GM18909 (cell line): ENCODE measurements around the gene A1BG.
"Not testable (repeated sequence)": the region's sequence is repeated elsewhere in the genome, so short reads cannot be mapped to it uniquely, and the experiment has no call there.

Source experiments
- ATAC-seq: cut with Tn5 transposase; IDR thresholded peaks from one replicate; pipeline ENCODE4 v1.9.1; 2021; ENCODE audit warnings: mild to moderate bottlenecking; ENCODE audit not compliant: unreplicated experiment, poor library complexity

Gene A1BG

DNA sequence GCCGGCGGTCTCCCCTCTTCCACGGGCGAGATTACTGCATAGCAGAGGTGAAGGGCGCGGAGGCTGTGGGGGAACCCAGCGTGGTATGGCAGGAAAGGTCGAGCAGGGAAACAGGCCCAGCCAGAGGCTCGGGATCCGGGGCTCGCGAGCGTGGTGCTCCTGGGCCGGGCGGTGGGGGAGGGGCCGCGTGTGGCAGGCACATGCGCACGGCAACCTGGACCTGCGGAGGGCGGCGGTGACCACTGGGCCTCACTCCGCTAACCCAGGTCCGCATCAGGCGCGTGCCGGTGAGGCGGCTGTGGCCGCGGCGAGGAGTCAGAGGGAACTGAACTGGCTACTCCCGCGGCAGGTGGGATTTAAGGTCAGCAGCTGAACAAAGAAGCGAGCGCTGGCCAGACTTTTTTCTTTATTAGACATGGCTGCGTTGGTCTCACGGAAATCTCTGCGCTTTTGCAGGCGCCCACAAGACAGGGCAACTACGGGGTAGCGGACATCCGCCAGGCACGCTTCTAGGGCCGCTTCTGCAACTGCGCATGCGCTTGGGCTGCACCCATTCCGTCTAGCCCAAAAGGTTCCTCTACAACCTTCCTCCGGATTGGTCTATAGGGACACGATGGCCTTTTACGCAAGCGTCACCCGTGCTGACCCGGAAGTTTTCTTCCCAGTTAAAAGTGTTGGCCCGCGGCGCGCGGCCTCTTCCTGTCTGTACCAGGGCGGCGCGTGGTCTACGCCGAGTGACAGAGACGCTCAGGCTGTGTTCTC lies 33.5 kb upstream of the A1BG start, which contains the start of gene RPS5:
RPS5 (plus strand) TSS at position 694 of the 762 bp plus-strand sequence. CDS start 869 bp downstream, outside the sequence.
- peak; percentile 86 for ATAC-seq

DNA sequence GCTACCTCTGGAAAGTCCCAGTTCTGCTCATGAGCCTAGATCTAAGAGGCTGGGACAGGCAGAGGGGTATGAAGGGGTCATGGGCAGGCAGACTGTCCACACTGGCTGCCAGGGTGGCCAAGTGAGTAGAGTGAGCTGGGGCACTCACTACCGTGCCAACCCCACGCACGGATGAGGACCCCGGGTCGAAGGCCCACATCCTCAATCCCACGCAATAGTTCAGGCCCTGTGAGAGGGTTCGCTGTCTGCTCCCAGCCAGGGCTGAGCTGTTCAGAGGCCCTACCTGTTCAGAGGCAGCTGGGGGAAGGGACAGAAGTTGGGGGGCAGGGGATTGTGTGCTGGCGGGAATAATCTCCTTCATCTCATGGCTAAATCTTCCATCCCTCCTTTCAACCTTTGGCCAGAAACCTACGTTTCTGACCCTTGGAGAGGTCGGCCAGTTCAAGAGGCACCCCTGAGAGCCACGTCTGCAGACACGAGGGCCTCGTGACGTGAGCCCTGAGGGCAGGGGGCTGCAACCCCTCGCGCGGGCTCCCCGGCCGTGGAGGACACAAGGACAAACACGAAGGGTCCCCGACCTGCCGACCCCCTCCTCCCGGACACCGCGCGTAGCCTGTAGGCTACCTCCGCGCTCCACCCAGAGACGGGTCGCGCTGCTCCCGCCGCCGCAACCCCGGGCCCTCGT lies 32.7 kb upstream of the A1BG start:
- peak; percentile 12 for ATAC-seq

DNA sequence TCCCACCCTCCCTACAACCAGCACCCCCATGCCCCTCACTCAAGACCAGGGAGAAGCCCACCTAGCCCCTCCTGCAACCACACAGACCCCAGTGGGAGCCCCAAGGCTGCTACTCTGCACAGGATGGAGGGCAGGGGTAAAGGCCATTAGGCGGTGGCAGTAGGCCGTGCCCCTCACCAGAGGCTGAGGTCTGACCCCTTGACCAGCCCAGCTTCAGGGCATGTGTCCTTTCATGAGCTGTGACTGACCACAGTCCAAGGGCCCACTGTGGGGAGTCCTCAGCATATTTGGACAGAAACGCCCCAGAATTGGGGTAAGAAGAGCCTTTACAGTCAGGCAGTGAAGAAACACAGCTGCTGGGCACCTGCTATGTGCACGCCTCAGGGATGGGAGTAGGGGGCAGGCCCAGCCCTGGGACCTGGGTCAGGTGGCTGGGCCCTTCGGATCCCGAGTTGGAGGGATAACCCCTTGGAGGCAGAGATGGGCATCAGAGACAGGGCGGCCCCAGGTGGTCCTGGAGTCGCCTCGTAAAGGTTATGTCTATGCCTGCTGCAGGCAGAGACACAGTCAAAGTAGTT lies 32.1 kb upstream of the A1BG start:
- ATAC-seq: no peak

DNA sequence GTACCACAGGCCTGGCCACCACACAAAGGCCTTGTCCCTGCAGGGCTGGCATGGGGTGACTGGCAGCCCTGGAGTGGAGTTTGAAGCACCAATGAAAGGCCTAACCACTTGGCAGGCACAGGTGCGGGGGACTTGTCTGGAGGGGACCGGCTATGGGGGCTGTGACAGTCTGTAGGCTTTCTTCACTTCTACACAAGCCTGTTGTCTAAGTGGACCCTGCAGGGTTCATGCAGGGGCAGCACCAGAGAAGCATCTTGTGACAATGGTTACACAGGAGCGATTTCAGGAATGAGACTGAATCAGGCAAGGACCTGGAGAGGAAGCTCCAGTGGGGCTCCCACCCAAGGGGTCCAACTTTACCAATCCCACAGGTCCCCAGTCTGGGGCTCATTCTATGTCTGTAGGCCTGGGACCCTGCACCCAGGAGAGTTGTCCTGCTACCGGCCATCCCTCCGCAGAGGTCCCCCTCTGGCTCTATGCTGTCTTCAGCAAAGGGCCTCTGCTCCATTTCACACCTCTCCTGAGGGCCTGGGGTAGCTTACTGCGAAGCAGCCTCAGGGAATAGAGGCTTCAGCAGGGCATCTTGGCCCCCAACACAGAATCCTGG lies 29.8 kb upstream of the A1BG start:
- ATAC-seq: no peak

DNA sequence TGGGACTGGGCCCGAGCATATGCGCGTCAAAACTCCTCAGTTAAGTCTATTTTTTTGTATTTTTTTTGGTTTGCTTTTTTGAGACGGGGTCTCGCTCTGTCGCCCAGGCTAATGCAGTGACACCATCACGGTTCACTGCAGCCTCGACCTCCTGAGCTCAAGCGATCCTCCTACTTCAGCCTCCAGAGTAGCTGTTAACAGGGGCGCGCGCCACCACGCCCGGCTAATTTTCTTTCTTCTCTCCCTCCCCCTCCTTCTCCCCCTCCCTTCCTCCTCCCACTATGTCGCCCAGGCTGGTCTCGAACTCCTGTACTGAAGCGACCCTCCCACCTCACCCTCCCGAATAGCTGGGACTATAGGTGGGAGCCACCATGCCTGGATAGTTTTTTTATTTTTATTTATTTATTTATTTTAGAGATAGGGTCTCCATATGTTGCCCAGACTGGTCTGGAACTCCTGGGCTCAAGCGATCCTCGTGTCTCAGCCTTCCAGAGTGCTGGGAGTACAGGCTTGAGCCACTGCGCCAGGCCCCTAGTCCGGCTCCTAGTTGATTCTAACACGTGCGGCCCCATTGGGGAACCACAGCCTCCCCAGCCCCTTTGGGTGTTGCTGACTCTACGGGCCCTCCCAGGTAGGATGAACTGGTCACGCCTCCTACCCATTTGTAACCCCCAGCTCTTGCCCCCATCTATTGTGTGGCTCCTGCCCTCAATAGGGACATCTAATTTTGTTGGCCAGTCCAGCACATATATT lies 28.3 kb upstream of the A1BG start:
- ATAC-seq: no peak

GRCh38 chr19:58380662-58381459 lies 27.6 kb upstream of the A1BG start, which contains the start of gene ZNF837:
Gene ZNF837, minus strand, starts transcription at chr19:58381030. Its CDS starts 11,698 bp downstream, at chr19:58369332.
- peak; percentile 85 for ATAC-seq

DNA sequence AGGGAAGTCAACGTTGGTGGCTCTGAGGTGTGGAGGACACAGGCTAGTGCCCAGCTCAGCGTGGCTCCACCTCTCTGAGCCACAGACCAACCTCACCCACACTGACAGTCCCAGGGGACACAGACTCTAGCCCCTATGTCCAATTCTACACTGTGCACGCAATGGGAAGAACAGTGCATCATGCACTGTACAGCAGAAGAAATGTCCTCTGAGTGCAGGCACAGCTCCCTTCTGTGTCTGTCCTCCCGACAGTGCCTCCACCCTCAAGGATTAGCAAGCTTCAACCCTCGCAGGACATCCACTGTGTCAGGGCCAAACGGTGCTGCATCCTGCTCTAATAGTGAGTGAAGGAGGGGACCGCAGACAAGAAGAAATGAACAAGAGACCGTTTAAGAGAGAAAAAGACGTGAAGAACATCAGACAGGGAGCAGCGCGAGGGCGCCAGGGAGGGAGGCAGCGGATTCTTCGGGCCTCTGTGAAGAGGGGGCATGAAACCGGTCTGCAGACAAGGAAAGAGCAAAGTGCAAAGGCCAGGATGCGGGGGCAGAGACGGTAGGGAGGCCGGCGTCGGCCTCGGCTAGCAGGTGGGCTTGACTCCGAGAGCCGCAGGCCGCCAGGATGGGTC lies 26.9 kb upstream of the A1BG start:
- peak; percentile 6 for ATAC-seq

DNA sequence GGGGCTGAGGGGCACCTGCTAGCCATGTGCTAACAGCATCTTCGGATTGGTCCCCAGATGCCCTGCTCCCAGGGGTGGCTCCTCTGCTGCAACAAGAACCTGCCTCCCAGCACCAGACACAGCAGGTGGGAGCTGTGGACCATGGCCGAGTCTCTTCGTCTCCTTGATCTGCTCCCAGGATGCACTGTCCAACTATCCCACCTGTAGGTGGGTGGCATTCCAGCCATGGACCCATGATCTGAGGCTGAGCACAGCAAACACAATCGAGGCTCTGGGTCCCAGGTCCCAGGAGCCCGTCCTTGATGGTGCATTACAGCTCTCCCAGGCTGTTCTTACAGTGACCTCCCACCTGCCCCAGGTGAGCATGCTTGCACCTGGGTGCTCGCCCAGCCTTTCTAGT lies 26.0 kb upstream of the A1BG start:
- no peak for ATAC-seq

GRCh38 chr19:58376724-58377123 lies 23.4 kb upstream of the A1BG start:
- not testable (repeated sequence) for ATAC-seq

GRCh38 chr19:58374200-58374599 lies 20.9 kb upstream of the A1BG start:
- ATAC-seq: no peak

- ATAC-seq: no peak
Observed at GRCh38 chr19:58372311-58373133, 19.2 kb upstream of the A1BG start.

DNA sequence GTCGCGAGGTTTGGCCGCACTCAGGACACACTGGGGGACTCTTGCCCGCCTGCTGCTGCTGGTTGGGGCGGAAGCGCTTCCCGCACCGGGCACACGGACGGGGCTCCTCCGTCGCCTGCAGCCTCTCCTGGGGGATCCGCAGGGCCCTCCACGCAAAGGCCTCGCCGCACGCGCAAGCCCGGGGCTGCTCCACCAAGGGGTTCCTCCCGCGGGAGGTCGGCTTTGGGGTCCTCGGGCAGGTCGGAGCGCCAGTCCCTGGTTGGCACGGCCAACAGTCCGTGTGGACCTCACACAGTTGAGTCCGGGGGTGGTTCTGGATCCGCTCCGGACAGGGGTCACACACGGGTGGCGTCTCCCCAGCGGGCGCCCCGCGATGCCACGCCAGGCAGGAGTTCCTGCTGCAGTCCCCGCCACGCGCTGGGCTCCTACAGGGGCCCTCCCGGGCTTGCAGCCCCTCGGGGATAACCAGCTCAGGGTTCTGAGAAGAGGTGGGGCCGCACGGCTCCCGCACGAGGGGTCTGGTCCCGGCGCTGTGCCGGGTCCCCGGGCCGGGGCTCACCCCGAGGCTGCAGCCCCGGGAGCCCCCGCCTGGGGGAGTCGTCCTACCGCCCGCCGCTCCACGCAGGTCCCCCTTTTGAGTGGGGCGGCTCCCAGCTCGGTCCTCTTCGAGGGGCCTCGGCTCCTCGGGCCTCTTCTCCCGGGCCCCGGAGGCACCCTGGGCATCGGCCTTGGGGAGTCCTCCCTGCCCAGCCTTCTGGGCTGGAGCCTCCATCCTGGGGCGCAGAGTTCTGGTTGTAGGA lies 15.5 kb upstream of the A1BG start:
- ATAC-seq: no peak

DNA sequence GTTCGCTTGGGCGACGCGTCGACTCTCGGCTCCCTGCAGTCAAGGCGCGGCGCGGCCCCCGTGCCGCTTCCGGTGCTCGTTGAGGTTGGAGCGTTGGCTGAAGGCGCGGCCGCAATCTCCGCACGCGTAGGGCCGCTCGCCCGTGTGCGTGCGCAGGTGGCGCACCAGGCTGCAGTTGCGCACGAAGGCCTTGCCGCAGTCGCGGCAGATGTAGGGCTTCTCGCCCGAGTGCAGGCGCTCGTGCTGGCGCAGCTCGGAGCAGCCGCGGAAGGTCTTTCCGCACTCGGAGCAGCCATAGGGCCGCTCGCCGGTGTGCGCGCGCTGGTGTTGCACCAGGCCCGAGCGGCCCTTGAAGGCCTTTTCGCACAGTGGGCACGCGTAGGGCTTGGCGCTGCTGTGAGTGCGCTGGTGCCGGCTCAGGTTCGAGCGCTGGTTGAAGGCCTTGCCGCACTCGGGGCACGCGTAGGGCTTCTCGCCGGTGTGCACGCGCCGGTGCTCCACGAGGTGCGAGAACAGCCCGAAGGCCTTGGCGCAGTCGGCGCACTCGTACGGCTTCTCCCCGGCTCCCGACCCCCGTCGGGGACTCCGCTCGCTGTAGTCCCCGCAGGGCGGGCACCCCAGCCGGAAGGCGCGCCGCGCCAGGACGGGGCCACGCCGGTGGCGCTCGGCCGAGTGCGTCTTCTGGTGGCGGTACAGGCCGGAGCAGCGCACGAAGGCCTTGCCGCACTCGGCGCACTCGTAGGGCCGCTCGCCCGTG lies 14.6 kb upstream of the A1BG start:
- ATAC-seq: no peak

DNA sequence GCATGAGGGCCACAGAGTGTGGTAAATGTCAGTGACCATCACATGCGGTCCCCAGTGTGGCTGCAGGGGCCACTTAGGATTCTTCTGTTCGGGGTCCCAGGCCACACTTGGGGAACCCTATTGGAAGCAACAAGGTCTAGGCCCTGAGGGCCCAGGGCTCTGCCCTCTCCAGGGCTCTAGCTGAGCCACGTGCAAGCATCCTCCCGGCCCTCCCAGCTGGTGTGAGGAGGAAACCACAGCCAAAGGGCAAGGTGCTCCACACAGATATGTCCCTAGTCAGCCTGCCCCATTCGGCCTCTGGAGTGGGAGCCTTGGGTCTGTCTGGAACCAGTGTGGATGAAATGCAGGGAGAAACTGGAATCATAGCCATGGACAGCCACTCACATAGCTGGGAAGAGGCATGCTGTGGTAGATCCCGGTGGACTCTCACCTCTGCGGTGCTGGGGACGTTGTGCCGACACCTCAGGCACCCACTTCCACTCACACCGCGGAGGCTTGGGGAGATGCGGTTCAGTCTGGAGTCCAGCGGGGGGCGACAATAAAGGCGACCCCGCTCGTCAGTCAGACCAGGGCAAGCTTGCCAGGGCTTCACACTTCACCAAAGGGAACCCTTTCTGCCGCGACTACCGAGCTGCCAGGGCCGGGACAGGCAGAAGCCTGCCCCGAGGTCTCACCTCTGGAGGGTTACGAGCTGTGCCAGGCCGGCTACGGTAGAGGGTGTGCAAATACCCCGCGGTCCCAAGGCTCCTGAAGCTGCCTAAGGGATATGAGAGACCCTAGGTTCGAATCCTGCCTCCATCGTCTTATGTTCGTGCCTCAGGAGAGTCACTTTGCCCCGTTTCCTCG lies 13.5 kb upstream of the A1BG start:
- ATAC-seq: no peak

GRCh38 chr19:58364146-58364545 lies 10.9 kb upstream of the A1BG start:
- no peak for ATAC-seq
